Hepatocyte (in vitro differentiated cells): ENCODE data around the gene RPL7L1.

Source experiments
- EZH2 ChIP-seq: fragments of 200-600 bp; sonication (generic); IDR thresholded peaks from 2 replicates; pipeline ENCODE4 v1.6.1; 2016; ENCODE audit warnings: antibody characterized with exemption, mild to moderate bottlenecking, borderline replicate concordance
- EZH2phosphoT487 ChIP-seq: fragments of 200-600 bp; sonication (generic); IDR thresholded peaks from one replicate; pipeline ENCODE4 v1.6.1; 2018; ENCODE audit warnings: antibody characterized with exemption, mild to moderate bottlenecking, low read depth, moderate library complexity; ENCODE audit not compliant: unreplicated experiment, severe bottlenecking
- TF ChIP-seq, protein P1 (sequence below): fragments of 200-600 bp; sonication (generic); IDR thresholded peaks from 2 replicates; pipeline ENCODE4 v1.5.1; 2016; ENCODE audit warnings: antibody characterized with exemption, mild to moderate bottlenecking; ENCODE audit not compliant: poor library complexity

DNA sequence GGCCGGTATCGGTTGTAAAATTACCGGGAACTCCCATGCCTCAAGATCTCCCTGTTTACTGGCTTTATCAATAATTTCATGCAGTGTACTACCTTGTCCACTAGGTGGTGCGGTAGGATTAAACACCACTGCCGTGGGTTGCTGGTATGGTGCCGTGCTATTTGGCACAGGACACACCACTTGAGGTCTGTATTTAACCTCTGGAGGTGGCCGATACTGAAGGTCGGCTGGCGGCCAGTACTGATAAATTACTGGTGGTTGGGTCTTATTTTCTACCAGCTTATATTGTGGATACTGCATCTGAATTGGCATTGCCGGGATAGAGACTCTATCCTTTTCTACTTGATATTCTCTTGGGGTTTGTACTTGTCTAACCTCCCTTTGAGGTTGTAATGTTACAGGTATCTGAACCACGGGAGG lies 22.1 kb downstream of the RPL7L1 start:
- TF ChIP-seq, protein P1, sequence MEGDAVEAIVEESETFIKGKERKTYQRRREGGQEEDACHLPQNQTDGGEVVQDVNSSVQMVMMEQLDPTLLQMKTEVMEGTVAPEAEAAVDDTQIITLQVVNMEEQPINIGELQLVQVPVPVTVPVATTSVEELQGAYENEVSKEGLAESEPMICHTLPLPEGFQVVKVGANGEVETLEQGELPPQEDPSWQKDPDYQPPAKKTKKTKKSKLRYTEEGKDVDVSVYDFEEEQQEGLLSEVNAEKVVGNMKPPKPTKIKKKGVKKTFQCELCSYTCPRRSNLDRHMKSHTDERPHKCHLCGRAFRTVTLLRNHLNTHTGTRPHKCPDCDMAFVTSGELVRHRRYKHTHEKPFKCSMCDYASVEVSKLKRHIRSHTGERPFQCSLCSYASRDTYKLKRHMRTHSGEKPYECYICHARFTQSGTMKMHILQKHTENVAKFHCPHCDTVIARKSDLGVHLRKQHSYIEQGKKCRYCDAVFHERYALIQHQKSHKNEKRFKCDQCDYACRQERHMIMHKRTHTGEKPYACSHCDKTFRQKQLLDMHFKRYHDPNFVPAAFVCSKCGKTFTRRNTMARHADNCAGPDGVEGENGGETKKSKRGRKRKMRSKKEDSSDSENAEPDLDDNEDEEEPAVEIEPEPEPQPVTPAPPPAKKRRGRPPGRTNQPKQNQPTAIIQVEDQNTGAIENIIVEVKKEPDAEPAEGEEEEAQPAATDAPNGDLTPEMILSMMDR, result peak; percentile 92
- TF ChIP-seq EZH2, result no peak
- no peak for TF ChIP-seq EZH2phosphoT487
